WTC11 (cell line): Measurements from ENCODE around the gene RANBP9. TPM values are rescaled to one million over a fixed set of nuclear protein-coding genes. Genes with fewer than 3 reads are reported as not detected.

ENCODE experiments used
- ATAC-seq: fragments of 200-7000 bp; cut with Tn5 transposase; 2 replicates; pipeline ENCODE4 v1.10.0; 2021; ENCODE audit warnings: mild to moderate bottlenecking, moderate library complexity
- CTCF ChIA-PET: fragments of 300-600 bp; sonication (Branson Sonifier 250); formaldehyde crosslinking; loops from one replicate; lab custom pipeline; 2021; ENCODE audit warnings: antibody characterized with exemption; lab: Charles Lee
- POLR2A ChIA-PET: fragments of 350-600 bp; sonication (Branson Sonifier 250); formaldehyde crosslinking; loops from one replicate; lab custom pipeline; 2021; ENCODE audit warnings: antibody characterized with exemption; lab: Charles Lee
- DNase-seq: peaks from one replicate; pipeline ENCODE4 v3.0.0; 2021; ENCODE audit warnings: low spot score
- H3K27ac Mint-ChIP-seq: 2 replicates; pipeline ENCODE4 v1.8.0; 2021; ENCODE audit warnings: mixed read lengths
- H3K27me3 Mint-ChIP-seq: 2 replicates; pipeline ENCODE4 v1.8.0; 2021; ENCODE audit warnings: low read depth, mild to moderate bottlenecking, moderate library complexity, mixed read lengths
- H3K36me3 Mint-ChIP-seq: 2 replicates; pipeline ENCODE4 v1.8.0; 2021; ENCODE audit warnings: mixed read lengths
- H3K4me1 Mint-ChIP-seq: 2 replicates; pipeline ENCODE4 v1.8.0; 2022; ENCODE audit warnings: mixed read lengths
- H3K4me3 Mint-ChIP-seq: 2 replicates; pipeline ENCODE4 v1.8.0; 2021; ENCODE audit warnings: mild to moderate bottlenecking, moderate library complexity, mixed read lengths
- H3K9me3 Mint-ChIP-seq: 2 replicates; pipeline ENCODE4 v1.8.0; 2021; ENCODE audit warnings: mixed read lengths
- CREB1 ChIP-seq: sonication (generic); formaldehyde crosslinking; IDR thresholded peaks from 2 replicates; pipeline ENCODE4 v1.8.0; 2023; ENCODE audit warnings: mild to moderate bottlenecking, missing genetic modification reagents
- EMX1 ChIP-seq: fragments of 250-450 bp; sonication (Bioruptor Pico); IDR thresholded peaks from 2 replicates; pipeline ENCODE4 v1.8.0; 2021; ENCODE audit warnings: mild to moderate bottlenecking
- FOXP1 ChIP-seq: sonication (generic); formaldehyde crosslinking; IDR thresholded peaks from 2 replicates; pipeline ENCODE4 v1.8.0; 2022; ENCODE audit warnings: missing genetic modification reagents, mild to moderate bottlenecking, moderate library complexity, borderline replicate concordance
- HMGA2 ChIP-seq: fragments of 250-450 bp; sonication (Bioruptor Pico); IDR thresholded peaks from 2 replicates; pipeline ENCODE4 v1.4.0; 2021; ENCODE audit warnings: mild to moderate bottlenecking, moderate library complexity
- IRF2 ChIP-seq: sonication (generic); formaldehyde crosslinking; IDR thresholded peaks from 2 replicates; pipeline ENCODE4 v1.8.0; 2022; ENCODE audit warnings: low read depth, missing genetic modification reagents, borderline replicate concordance
- KAT7 ChIP-seq: sonication (generic); formaldehyde crosslinking; IDR thresholded peaks from 2 replicates; pipeline ENCODE4 v1.8.1; 2023; ENCODE audit warnings: missing genetic modification reagents, mild to moderate bottlenecking, borderline replicate concordance
- NFE2L1 ChIP-seq: sonication (generic); formaldehyde crosslinking; IDR thresholded peaks from 2 replicates; pipeline ENCODE4 v1.8.1; 2023; ENCODE audit warnings: missing genetic modification reagents
- ZBTB21 ChIP-seq: sonication (generic); formaldehyde crosslinking; IDR thresholded peaks from 2 replicates; pipeline ENCODE4 v1.8.1; 2023; ENCODE audit warnings: mild to moderate bottlenecking, missing genetic modification reagents, borderline replicate concordance
- ZNF121 ChIP-seq: sonication (generic); formaldehyde crosslinking; IDR thresholded peaks from 2 replicates; pipeline ENCODE4 v1.8.0; 2023; ENCODE audit warnings: missing genetic modification reagents
- ZNF317 ChIP-seq: sonication (generic); formaldehyde crosslinking; IDR thresholded peaks from 2 replicates; pipeline ENCODE4 v1.8.1; 2023; ENCODE audit warnings: low read depth, mild to moderate bottlenecking, moderate library complexity, missing genetic modification reagents, borderline replicate concordance
- total RNA-seq: library from RNA; stranded (reverse); gene quantifications from 3 replicates; pipeline ENCODE4 v1.2.3, GENCODE V29; 2021
- TF ChIP-seq, protein P1 (sequence below): sonication (generic); formaldehyde crosslinking; IDR thresholded peaks from 2 replicates; pipeline ENCODE4 v1.8.1; 2022; ENCODE audit warnings: low read depth, missing genetic modification reagents, borderline replicate concordance
- TF ChIP-seq, protein P2 (sequence below): fragments of 250-450 bp; sonication (Bioruptor Pico); IDR thresholded peaks from 2 replicates; pipeline ENCODE4 v2.1.2; 2022; ENCODE audit warnings: mild to moderate bottlenecking, moderate library complexity
- TF ChIP-seq, protein P3 (sequence below): sonication (generic); formaldehyde crosslinking; IDR thresholded peaks from 2 replicates; pipeline ENCODE4 v1.8.1; 2022; ENCODE audit warnings: low read depth, mild to moderate bottlenecking, moderate library complexity, missing genetic modification reagents, borderline replicate concordance
- TF ChIP-seq, protein P4 (sequence below): fragments of 200-600 bp; IDR thresholded peaks from 2 replicates; pipeline ENCODE4 v1.8.0; 2022; ENCODE audit warnings: antibody characterized with exemption
- TF ChIP-seq, protein P5 (sequence below): fragments of 250-450 bp; sonication (Bioruptor Pico); IDR thresholded peaks from 2 replicates; pipeline ENCODE4 v1.9.0; 2021; ENCODE audit warnings: mild to moderate bottlenecking
- TF ChIP-seq, protein P6 (sequence below): fragments of 250-450 bp; sonication (Bioruptor Pico); IDR thresholded peaks from 2 replicates; pipeline ENCODE4 v1.8.0; 2021; ENCODE audit warnings: mild to moderate bottlenecking
- TF ChIP-seq, protein P7 (sequence below): sonication (generic); formaldehyde crosslinking; IDR thresholded peaks from 2 replicates; pipeline ENCODE4 v1.8.0; 2022; ENCODE audit warnings: missing genetic modification reagents

The RANBP9 gene
- total RNA-seq, 1 experiment from 2014 or later: 33.4 TPM

DNA sequence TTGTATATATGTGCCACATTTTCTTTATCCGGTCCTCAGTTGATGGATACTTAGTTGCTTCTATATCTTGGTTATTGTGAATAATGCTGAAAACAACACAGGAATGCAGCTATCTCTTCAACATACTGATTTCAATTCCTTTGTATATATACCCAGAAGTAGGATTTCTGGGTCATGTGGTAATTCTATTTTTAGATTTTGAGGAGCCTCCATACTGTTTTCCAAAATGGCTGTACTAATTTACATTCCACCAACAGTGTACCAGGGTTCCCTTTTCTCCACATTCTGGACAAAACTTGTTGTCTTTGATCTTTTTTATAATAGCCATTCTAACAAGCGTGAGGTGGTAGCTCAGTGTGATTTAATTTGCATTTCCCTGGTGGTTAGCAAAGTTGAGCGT is 135.6 kb downstream of the RANBP9 start (continued):
- TF ChIP-seq, protein P1, sequence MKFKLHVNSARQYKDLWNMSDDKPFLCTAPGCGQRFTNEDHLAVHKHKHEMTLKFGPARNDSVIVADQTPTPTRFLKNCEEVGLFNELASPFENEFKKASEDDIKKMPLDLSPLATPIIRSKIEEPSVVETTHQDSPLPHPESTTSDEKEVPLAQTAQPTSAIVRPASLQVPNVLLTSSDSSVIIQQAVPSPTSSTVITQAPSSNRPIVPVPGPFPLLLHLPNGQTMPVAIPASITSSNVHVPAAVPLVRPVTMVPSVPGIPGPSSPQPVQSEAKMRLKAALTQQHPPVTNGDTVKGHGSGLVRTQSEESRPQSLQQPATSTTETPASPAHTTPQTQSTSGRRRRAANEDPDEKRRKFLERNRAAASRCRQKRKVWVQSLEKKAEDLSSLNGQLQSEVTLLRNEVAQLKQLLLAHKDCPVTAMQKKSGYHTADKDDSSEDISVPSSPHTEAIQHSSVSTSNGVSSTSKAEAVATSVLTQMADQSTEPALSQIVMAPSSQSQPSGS: no peak
- TF ChIP-seq ZNF317: no peak
- TF ChIP-seq, protein P2, sequence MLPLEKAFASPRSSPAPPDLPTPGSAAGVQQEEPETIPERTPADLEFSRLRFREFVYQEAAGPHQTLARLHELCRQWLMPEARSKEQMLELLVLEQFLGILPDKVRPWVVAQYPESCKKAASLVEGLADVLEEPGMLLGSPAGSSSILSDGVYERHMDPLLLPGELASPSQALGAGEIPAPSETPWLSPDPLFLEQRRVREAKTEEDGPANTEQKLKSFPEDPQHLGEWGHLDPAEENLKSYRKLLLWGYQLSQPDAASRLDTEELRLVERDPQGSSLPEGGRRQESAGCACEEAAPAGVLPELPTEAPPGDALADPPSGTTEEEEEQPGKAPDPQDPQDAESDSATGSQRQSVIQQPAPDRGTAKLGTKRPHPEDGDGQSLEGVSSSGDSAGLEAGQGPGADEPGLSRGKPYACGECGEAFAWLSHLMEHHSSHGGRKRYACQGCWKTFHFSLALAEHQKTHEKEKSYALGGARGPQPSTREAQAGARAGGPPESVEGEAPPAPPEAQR (CRISPR knock-in tag): no peak
- TF ChIP-seq, all 79 proteins: peak for 0

DNA sequence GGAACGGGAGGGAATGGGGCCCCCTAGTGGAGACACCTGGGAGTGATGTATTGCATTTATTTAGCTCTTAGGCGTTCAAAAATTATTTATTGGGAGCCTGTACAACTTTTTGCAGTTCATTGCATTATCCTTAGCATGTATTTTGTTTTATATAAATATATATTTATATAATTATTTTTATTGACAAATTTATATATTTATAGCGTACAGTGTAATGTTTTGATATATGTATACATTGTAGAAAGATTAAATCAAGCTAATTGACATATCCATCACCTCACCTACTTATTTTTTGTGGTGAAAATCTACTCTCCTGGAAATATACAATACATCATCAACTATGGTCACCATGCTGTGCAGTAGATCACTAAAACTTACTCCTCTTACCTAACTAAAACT is 136.3 kb downstream of the RANBP9 start:
- Mint-ChIP-seq H3K9me3 (peaks cover 6% of the 10 kb centered on the region; the same call in 1 of the 2 replicates), H3K27ac (peak overlapping the region; percentile 98), H3K4me1 (peaks cover 36% of the 10 kb centered on the region), H3K27me3 (no peaks in the 10 kb centered on the region), H3K36me3 (peaks cover 8% of the 10 kb centered on the region), H3K4me3 (peak overlapping the region; percentile 92)
- POLR2A ChIA-PET: interaction anchor here (0.8 to 1.9 kb wide), 8 partner anchors 19 to 247 kb away, joined by 3 to 18 read pairs (median 4); partner anchors contain the start of genes GFOD1, NOL7 and TBC1D7
- no peak for DNase-seq
- CTCF ChIA-PET: interaction anchor here (0.5 to 2.8 kb wide), 41 partner anchors 8 to 426 kb away, joined by 3 to 41 read pairs (median 5); partner anchors contain the start of genes GFOD1, NOL7 and TBC1D7
- no peak for ATAC-seq
- TF ChIP-seq, protein P3, sequence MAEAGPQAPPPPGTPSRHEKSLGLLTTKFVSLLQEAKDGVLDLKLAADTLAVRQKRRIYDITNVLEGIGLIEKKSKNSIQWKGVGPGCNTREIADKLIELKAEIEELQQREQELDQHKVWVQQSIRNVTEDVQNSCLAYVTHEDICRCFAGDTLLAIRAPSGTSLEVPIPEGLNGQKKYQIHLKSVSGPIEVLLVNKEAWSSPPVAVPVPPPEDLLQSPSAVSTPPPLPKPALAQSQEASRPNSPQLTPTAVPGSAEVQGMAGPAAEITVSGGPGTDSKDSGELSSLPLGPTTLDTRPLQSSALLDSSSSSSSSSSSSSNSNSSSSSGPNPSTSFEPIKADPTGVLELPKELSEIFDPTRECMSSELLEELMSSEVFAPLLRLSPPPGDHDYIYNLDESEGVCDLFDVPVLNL: no peak
- TF ChIP-seq ZNF121 (no peak), CREB1 (CRISPR knock-in tag) (no peak), ZBTB21 (no peak), KAT7 (CRISPR knock-in tag) (no peak)
- TF ChIP-seq, protein P4, sequence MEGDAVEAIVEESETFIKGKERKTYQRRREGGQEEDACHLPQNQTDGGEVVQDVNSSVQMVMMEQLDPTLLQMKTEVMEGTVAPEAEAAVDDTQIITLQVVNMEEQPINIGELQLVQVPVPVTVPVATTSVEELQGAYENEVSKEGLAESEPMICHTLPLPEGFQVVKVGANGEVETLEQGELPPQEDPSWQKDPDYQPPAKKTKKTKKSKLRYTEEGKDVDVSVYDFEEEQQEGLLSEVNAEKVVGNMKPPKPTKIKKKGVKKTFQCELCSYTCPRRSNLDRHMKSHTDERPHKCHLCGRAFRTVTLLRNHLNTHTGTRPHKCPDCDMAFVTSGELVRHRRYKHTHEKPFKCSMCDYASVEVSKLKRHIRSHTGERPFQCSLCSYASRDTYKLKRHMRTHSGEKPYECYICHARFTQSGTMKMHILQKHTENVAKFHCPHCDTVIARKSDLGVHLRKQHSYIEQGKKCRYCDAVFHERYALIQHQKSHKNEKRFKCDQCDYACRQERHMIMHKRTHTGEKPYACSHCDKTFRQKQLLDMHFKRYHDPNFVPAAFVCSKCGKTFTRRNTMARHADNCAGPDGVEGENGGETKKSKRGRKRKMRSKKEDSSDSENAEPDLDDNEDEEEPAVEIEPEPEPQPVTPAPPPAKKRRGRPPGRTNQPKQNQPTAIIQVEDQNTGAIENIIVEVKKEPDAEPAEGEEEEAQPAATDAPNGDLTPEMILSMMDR: peak; percentile 84
- TF ChIP-seq, protein P5, sequence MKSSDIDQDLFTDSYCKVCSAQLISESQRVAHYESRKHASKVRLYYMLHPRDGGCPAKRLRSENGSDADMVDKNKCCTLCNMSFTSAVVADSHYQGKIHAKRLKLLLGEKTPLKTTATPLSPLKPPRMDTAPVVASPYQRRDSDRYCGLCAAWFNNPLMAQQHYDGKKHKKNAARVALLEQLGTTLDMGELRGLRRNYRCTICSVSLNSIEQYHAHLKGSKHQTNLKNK (CRISPR knock-in tag): no peak

DNA sequence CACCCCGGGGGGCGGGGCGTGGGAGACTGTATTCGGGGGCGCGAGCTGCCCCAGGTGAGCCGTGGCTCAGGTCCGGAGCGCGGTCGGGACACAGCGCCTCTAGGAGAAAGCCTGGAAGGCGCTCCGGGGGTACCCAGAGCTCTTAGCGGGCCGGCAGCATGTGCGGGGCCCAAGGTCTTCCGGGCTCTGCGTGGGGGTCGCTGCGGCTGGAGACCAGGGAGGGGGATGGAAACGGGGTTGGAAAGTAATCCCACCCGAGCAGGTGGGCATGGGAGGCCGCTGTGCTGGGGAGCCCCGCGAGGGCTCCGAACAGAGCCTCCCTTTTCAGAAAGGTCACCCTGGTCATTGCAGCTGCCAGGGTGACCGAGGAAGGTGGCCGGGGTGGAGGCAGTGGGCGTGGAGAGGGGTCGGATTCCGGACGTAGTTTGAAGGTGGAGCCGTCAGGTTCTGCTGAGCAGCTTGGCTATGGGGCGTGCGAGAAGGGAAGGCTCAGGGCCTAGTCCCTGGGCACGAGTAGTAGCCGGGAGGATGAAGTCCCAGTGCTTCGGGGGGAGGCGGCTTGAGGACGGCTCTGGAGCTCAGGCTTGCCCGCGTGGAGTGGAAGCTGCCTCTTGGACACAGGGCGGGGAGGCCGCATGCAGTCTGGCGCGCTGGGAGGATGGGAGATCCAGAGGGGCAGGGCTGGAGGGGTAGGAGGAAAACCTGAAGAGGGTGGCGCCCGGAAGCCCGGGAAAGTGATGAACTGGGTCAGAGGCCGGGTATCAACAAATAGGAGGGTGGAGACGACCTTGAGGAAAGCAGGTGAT is 136.9 kb downstream of the RANBP9 start, which contains the start of gene SIRT5:
Gene SIRT5 (plus strand): TSS at position 31 of the 806 bp plus-strand sequence. CDS start 9,510 bp downstream, outside the sequence.
- ATAC-seq: peak; percentile 73
- CTCF ChIA-PET: interaction anchor here (0.5 to 2.8 kb wide), 54 partner anchors 9 to 426 kb away, joined by 3 to 41 read pairs (median 4); partner anchors contain the start of genes GFOD1, NOL7 and TBC1D7
- TF ChIP-seq ZBTB21: no peak
- TF ChIP-seq NFE2L1: peak; percentile 81; the same call in 1 of the 2 replicates
- no peak for TF ChIP-seq IRF2 (CRISPR knock-in tag)
- TF ChIP-seq, protein P6, sequence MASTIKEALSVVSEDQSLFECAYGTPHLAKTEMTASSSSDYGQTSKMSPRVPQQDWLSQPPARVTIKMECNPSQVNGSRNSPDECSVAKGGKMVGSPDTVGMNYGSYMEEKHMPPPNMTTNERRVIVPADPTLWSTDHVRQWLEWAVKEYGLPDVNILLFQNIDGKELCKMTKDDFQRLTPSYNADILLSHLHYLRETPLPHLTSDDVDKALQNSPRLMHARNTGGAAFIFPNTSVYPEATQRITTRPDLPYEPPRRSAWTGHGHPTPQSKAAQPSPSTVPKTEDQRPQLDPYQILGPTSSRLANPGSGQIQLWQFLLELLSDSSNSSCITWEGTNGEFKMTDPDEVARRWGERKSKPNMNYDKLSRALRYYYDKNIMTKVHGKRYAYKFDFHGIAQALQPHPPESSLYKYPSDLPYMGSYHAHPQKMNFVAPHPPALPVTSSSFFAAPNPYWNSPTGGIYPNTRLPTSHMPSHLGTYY (CRISPR knock-in tag): 0 out of 2 replicates have a peak, but pooled peaks have one; percentile 9
- no peak for TF ChIP-seq HMGA2 (CRISPR knock-in tag)
- peak; percentile 43; the same call in 1 of the 2 replicates for TF ChIP-seq EMX1
- TF ChIP-seq FOXP1: peak; percentile 64; the same call in 1 of the 2 replicates
- TF ChIP-seq, protein P7, sequence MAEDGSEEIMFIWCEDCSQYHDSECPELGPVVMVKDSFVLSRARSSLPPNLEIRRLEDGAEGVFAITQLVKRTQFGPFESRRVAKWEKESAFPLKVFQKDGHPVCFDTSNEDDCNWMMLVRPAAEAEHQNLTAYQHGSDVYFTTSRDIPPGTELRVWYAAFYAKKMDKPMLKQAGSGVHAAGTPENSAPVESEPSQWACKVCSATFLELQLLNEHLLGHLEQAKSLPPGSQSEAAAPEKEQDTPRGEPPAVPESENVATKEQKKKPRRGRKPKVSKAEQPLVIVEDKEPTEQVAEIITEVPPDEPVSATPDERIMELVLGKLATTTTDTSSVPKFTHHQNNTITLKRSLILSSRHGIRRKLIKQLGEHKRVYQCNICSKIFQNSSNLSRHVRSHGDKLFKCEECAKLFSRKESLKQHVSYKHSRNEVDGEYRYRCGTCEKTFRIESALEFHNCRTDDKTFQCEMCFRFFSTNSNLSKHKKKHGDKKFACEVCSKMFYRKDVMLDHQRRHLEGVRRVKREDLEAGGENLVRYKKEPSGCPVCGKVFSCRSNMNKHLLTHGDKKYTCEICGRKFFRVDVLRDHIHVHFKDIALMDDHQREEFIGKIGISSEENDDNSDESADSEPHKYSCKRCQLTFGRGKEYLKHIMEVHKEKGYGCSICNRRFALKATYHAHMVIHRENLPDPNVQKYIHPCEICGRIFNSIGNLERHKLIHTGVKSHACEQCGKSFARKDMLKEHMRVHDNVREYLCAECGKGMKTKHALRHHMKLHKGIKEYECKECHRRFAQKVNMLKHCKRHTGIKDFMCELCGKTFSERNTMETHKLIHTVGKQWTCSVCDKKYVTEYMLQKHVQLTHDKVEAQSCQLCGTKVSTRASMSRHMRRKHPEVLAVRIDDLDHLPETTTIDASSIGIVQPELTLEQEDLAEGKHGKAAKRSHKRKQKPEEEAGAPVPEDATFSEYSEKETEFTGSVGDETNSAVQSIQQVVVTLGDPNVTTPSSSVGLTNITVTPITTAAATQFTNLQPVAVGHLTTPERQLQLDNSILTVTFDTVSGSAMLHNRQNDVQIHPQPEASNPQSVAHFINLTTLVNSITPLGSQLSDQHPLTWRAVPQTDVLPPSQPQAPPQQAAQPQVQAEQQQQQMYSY (CRISPR knock-in tag): no peak
- TF ChIP-seq, protein P2 (CRISPR knock-in tag): no peak

More for the DNA sequence above, 136.9 kb downstream of the RANBP9 start, which contains the start of gene SIRT5:
- peak within 1 kb of the TSS; percentile 92 for H3K4me3 Mint-ChIP-seq
- peaks cover 6% of the 10 kb centered on the region; the same call in 1 of the 2 replicates for H3K9me3 Mint-ChIP-seq
- POLR2A ChIA-PET: interaction anchor here (0.6 to 1.9 kb wide), 15 partner anchors 14 to 247 kb away, joined by 3 to 18 read pairs (median 3); partner anchors contain the start of genes GFOD1, NOL7 and TBC1D7
- H3K4me1 Mint-ChIP-seq: peaks cover 36% of the 10 kb centered on the region
- H3K36me3 Mint-ChIP-seq: peaks cover 2% of the 10 kb centered on the region
- H3K27ac Mint-ChIP-seq: peak within 1 kb of the TSS; percentile 98
- no peaks in the 10 kb centered on the region for H3K27me3 Mint-ChIP-seq
- DNase-seq: peak; percentile 83
